K562 (cell line): ENCODE results near the gene BCO2. TPM values are rescaled to one million over a fixed set of nuclear protein-coding genes. Genes with fewer than 3 reads are reported as not detected.

Source experiments
- ATAC-seq: fragments of 200-7000 bp; cut with Tn5 transposase; 3 replicates; pipeline ENCODE4 v1.9.1; 2020; ENCODE audit warnings: moderate library complexity
- BruUV-seq: library from RNA; stranded (reverse); fragments of 400-500 nt; replicated peaks from 2 replicates; lab custom pipeline; 2021; lab: Mats Ljungman, UMichigan
- CTCF ChIA-PET: fragments of 300-600 bp; formaldehyde crosslinking; extraction: SDS; loops from one replicate; lab custom pipeline; 2021; ENCODE audit warnings: low intra/inter-chr PET ratio; lab: Yijun Ruan, JAX
- POLR2A ChIA-PET: fragments of 300-600, 350-650 bp; sonication (Branson Sonifier 250); formaldehyde crosslinking; extraction: SDS; loops from one replicate; lab custom pipeline; 2021; ENCODE audit warnings: antibody characterized with exemption, inconsistent platforms; lab: Yijun Ruan, JAX
- DNase-seq, 4 experiments: peaks; one replicate each; pipeline versions ENCODE4 v3.0.0 to v3.0.0-alpha.2; 2011 to 2018; ENCODE audit warnings: low spot score in 3 of 4, mixed read lengths in 3 of 4; ENCODE audit errors: extremely low read depth in 1 of 4
- FAIRE-seq: peaks from 2 replicates; lab custom pipeline; 2011; peaks lifted over from hg19 to GRCh38; lab: Jason Lieb, UNC
- H2AFZ ChIP-seq: 2 replicates; pipeline ENCODE4 v1.6.0; 2011; ENCODE audit warnings: low read depth, low read length, control low read depth, inconsistent platforms
- H3K27ac ChIP-seq: fragments of 200-600 bp; 3 replicates; pipeline ENCODE4 v1.8.0; 2011; ENCODE audit warnings: low read depth, mild to moderate bottlenecking, control low read depth, inconsistent platforms, low read length, moderate library complexity, mixed read lengths; ENCODE audit errors: extremely low read depth
- H3K27me3 ChIP-seq, 2 experiments: fragments of 300-600 bp in 1 of 2; 2 replicates in 1 of 2; 3 replicates in 1 of 2; pipeline versions ENCODE4 v1.6.0 to v1.8.0; 2011; ENCODE audit warnings: inconsistent platforms in 2 of 2, low read length in 2 of 2, mild to moderate bottlenecking in 1 of 2, mixed read lengths in 1 of 2, moderate library complexity in 1 of 2; ENCODE audit not compliant: control insufficient read depth in 2 of 2, insufficient read depth in 2 of 2
- H3K36me3 ChIP-seq: fragments of 300-600 bp; 3 replicates; pipeline ENCODE4 v1.8.0; 2011; ENCODE audit warnings: mild to moderate bottlenecking, low read length, inconsistent platforms; ENCODE audit not compliant: control insufficient read depth, insufficient read depth
- H3K4me1 ChIP-seq, 2 experiments: fragments of 200-600 bp in 1 of 2; replicated peaks in 1 of 2; 2 replicates in 1 of 2; 3 replicates in 1 of 2; pipeline versions ENCODE4 v1.5.1 to v1.8.0; 2011; ENCODE audit warnings: inconsistent platforms in 2 of 2, low read length in 2 of 2, mild to moderate bottlenecking in 1 of 2, mixed read lengths in 1 of 2, moderate library complexity in 1 of 2; ENCODE audit not compliant: control insufficient read depth in 2 of 2, insufficient read depth in 2 of 2
- H3K4me2 ChIP-seq: 2 replicates; pipeline ENCODE4 v1.6.1; 2011; ENCODE audit warnings: low read length, control low read depth, inconsistent platforms, mixed read lengths; ENCODE audit not compliant: insufficient read depth
- H3K4me3 ChIP-seq: fragments of 200-600 bp; sonication (generic), shearing (Covaris generic); 2 replicates; pipeline ENCODE4 v1.5.1; 2016; ENCODE audit warnings: control low read depth, inconsistent platforms
- H3K79me2 ChIP-seq: fragments of 200-600 bp; 3 replicates; pipeline ENCODE4 v1.8.0; 2011; ENCODE audit warnings: low read length, inconsistent platforms; ENCODE audit not compliant: control insufficient read depth, insufficient read depth
- H3K9ac ChIP-seq, 2 experiments: 2 replicates each; pipeline versions ENCODE4 v1.6.0 to v1.6.1; 2011; ENCODE audit warnings: low read depth in 2 of 2, low read length in 2 of 2, control low read depth in 1 of 2, inconsistent platforms in 1 of 2, mild to moderate bottlenecking in 1 of 2, mixed read lengths in 1 of 2; ENCODE audit not compliant: insufficient read depth in 1 of 2
- H3K9me1 ChIP-seq: one replicate; pipeline ENCODE4 v1.6.0; 2011; ENCODE audit warnings: inconsistent platforms, mild to moderate bottlenecking, low read length, moderate library complexity; ENCODE audit not compliant: control insufficient read depth, insufficient read depth
- H3K9me3 ChIP-seq: replicated peaks from 2 replicates; pipeline ENCODE4 v1.5.1; 2011; ENCODE audit warnings: low read depth, low read length, inconsistent platforms; ENCODE audit not compliant: control insufficient read depth, insufficient read depth
- H4K20me1 ChIP-seq: replicated peaks from 2 replicates; pipeline ENCODE4 v1.6.1; 2011; ENCODE audit warnings: low read length, inconsistent platforms, mixed read lengths; ENCODE audit not compliant: control insufficient read depth, insufficient read depth
- CREB1 ChIP-seq, 2 experiments: sonication (generic) in 1 of 2; formaldehyde crosslinking in 1 of 2; IDR thresholded peaks; 2 replicates each; pipeline versions ENCODE4 v1.6.1 to v1.8.0; 2012 to 2022; ENCODE audit warnings: inconsistent platforms in 1 of 2, mild to moderate bottlenecking in 1 of 2, missing genetic modification reagents in 1 of 2, moderate library complexity in 1 of 2
- DMBX1 ChIP-seq: fragments of 250-450 bp; sonication (Bioruptor Pico); IDR thresholded peaks from 2 replicates; pipeline ENCODE4 v1.8.0; 2022; ENCODE audit warnings: inconsistent platforms, mild to moderate bottlenecking, moderate library complexity, borderline replicate concordance
- FOXP1 ChIP-seq: sonication (generic); formaldehyde crosslinking; IDR thresholded peaks from 2 replicates; pipeline ENCODE4 v1.8.0; 2022; ENCODE audit warnings: mild to moderate bottlenecking, missing genetic modification reagents
- KLF10 ChIP-seq: fragments of 250-450 bp; sonication (Bioruptor Pico); IDR thresholded peaks from 2 replicates; pipeline ENCODE4 v1.6.1; 2021; ENCODE audit warnings: matching md5 sums
- MAZ ChIP-seq, 2 experiments: fragments of 450-650 bp in 1 of 2; sonication (generic) in 1 of 2; formaldehyde crosslinking; IDR thresholded peaks in 1 of 2; conservative IDR thresholded peaks in 1 of 2; 2 replicates each; pipeline versions ENCODE4 v1.4.0 to v1.5.0; 2020; ENCODE audit warnings: mild to moderate bottlenecking in 1 of 2, missing genetic modification reagents in 1 of 2
- MTA3 ChIP-seq: fragments of 450-650 bp; formaldehyde crosslinking; IDR thresholded peaks from 2 replicates; pipeline ENCODE4 v1.6.1; 2017; ENCODE audit warnings: mild to moderate bottlenecking, borderline replicate concordance
- PTTG1 ChIP-seq: fragments of 450-650 bp; IDR thresholded peaks from 2 replicates; pipeline ENCODE4 v1.6.1; 2016; ENCODE audit warnings: low read depth, mild to moderate bottlenecking, missing genetic modification characterization, missing compliant biosample characterization
- SMARCC2 ChIP-seq: fragments of 450-650 bp; IDR thresholded peaks from 2 replicates; pipeline ENCODE4 v1.6.1; 2017; ENCODE audit warnings: antibody characterized with exemption, moderate library complexity, mild to moderate bottlenecking, low read depth
- THRB ChIP-seq: fragments of 450-650 bp; formaldehyde crosslinking; conservative IDR thresholded peaks from 2 replicates; pipeline ENCODE4 v1.4.0; 2022; ENCODE audit warnings: mild to moderate bottlenecking, missing genetic modification characterization
- ZBED1 ChIP-seq: IDR thresholded peaks from 2 replicates; pipeline ENCODE4 v1.6.1; 2014
- in situ Hi-C: fragments of 300-500 bp; cut with MboI; formaldehyde crosslinking; loops from 4 replicates; pipeline ENCODE4 v1.15.0; 2018; ENCODE audit warnings: inconsistent platforms, mixed read lengths
- intact Hi-C: fragments of 100-400 bp; cut with micrococcal nuclease; formaldehyde crosslinking; loops from 2 replicates; pipeline ENCODE4 v1.14.2; 2022
- polyA plus RNA-seq, 8 experiments: library from polyadenylated mRNA; depleted of rRNA in 4 of 8; stranded (reverse) in 5 of 8; unstranded in 3 of 8; fragments of >200 nt; fragmentation: Nextera tagmentation in 2 of 8; fragmentation: Illumina TruSeq in 1 of 8; extraction: Ambion mirVana in 2 of 8; extraction: Trizol in 1 of 8; gene quantifications; 2 replicates each; pipeline versions ENCODE4 v1.2.1 to v1.2.3, GENCODE V29; 2011 to 2014; ENCODE audit warnings: inconsistent platforms in 1 of 8, missing spikeins in 1 of 8
- total RNA-seq, 7 experiments: library from RNA; depleted of rRNA in 6 of 7; stranded (reverse); fragments of >200 nt in 6 of 7; fragmentation: Illumina TruSeq in 2 of 7; extraction: Trizol in 2 of 7; gene quantifications; 2 replicates each; pipeline versions ENCODE4 v1.2.1 to v1.2.3, GENCODE V29; 2011 to 2021; ENCODE audit warnings: low replicate concordance in 1 of 7

Gene BCO2
- total and polyA plus RNA-seq, 9 of the 15 experiments (the other 6 are each of a cell fraction or from before 2014, with no cell fraction given), result 0.21 to 1.0 (median 0.47) TPM; not detected in 1

GRCh38 chr11:112186304-112186703 is 11.0 kb downstream of the BCO2 start:
- no TSS peak for BruUV-seq

More at GRCh38 chr11:112186304-112186703, 11.0 kb downstream of the BCO2 start:
- Histone ChIP-seq H3K27me3 (no peaks in the 10 kb centered on the region), H3K9me1 (no peaks in the 10 kb centered on the region), H3K9ac (no peak overlapping the region), H4K20me1 (no peaks in the 10 kb centered on the region), H3K79me2 (no peaks in the 10 kb centered on the region), H2AFZ (no peak overlapping the region), H3K4me2 (no peak overlapping the region), H3K9me3 (no peaks in the 10 kb centered on the region), H3K27ac (no peak overlapping the region), H3K4me1 (no peaks in the 10 kb centered on the region), H3K4me3 (no peak overlapping the region), H3K36me3 (no peaks in the 10 kb centered on the region)
- ChIA-PET CTCF (no interaction called here), POLR2A (no interaction called here)
- FAIRE-seq (no peak), ATAC-seq (no peak), DNase-seq (no peak)
- intact Hi-C loops, result no loop called here
- TF ChIP-seq MAZ (CRISPR knock-in tag; conservative IDR thresholded peaks at IDR 0.05 in 1 of 2, IDR thresholded peaks at IDR 0.05 in 1 of 2) (no peak), KLF10 (CRISPR knock-in tag) (no peak), ZBED1 (no peak), PTTG1 (no peak), DMBX1 (CRISPR knock-in tag) (no peak), FOXP1 (CRISPR knock-in tag) (no peak), MTA3 (no peak), CREB1 (IDR thresholded peaks at IDR 0.05) (no peak), CREB1 (CRISPR knock-in tag; IDR thresholded peaks at IDR 0.05) (no peak), THRB (CRISPR knock-in tag) (no peak), SMARCC2 (no peak)
- in situ Hi-C loops, result no loop called here
